T-helper 2 cell treated with Interferon-gamma antibody and Interleukin-4, amounts not matched to agents 100 ng/mL and 5 ng/mL, for 36 hours (primary cell): ENCODE data around the gene MAP3K3. TPM values are rescaled to one million over a fixed set of nuclear protein-coding genes. Genes with fewer than 3 reads are reported as not detected.

ENCODE experiments used
- intact Hi-C: fragments of 100-400 bp; cut with micrococcal nuclease; formaldehyde crosslinking; loops from one replicate; pipeline ENCODE4 v1.15.1; 2023
- total RNA-seq: library from RNA; stranded (reverse); gene quantifications from 2 replicates; pipeline ENCODE4 v1.2.3, GENCODE V29; 2022

MAP3K3 gene
- total RNA-seq, 1 donor from 2014 or later: 27.1 TPM

GRCh38 chr17:63692195-63692816, 70.1 kb downstream of the MAP3K3 start:
- intact Hi-C loops: no loop called here

- intact Hi-C loops: no loop called here
These were observed 71.3 kb downstream of the MAP3K3 start for GRCh38 chr17:63693411-63694113.

DNA sequence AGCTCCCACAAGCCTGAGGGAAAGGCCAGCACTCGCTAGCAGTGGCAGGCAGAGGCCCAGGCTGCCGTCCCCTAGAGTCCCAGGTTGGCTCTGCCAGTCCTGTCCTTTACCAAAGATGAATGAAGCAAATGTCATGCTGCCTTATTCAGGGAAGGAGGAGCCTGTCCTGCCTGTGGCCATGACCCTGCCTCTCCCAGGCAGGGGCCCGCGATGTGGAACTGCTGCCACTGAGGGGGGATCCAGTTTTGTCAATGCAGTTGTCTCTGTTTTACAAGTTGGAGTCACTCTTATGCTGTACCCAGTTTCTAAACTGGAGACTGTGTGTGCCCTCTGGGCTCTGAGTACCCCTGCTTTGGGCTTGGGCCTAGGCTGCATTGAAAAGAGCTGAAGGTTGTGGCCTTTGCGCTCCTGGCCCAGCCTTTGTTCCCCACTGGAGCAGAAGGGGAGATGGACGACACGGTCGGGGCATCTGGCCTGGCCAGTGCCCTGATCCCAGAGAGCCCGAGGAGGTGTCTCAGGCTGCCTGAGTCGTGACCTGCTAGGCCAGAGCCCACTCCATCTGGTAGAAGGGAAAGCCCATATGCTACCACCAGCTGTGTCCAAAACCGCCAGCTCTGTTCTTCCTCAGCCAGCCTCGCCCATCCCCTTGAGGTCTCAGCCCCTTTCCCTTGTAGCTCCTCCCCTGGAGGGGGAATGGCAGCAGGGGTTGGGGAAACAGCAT, 72.2 kb downstream of the MAP3K3 start:
- intact Hi-C loops: no loop called here

GRCh38 chr17:63694950-63695773, 72.9 kb downstream of the MAP3K3 start:
- intact Hi-C loops: loop anchor here (5.0 kb wide), 1 partner anchor 258 kb away; no protein-coding TSS in a partner anchor

DNA sequence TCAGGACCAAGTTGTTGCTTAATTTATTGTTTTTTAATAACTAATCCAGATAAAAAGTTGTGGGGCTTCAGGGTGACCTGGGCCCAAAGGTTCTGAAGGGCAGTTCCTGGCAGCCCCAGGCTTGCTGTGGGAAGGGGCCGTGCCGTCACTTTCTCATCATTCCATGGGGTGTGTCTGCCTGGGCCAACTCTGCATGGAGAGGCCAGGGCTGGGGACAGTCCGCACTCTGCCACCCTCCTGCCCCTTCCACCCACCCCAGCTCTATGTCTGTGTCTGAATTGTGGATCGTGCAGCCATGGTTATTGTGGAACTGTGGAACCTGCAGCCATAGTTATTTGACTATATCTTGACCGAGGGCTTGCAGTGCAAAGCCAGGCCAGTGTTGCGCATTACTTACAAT, 73.7 kb downstream of the MAP3K3 start:
- intact Hi-C loops: loop anchor here (5.0 kb wide), 1 partner anchor 259 kb away; no protein-coding TSS in a partner anchor

- intact Hi-C loops: loop anchor here (5.0 kb wide), 1 partner anchor 259 kb away; no protein-coding TSS in a partner anchor
These were observed 74.3 kb downstream of the MAP3K3 start for GRCh38 chr17:63696381-63696961.

DNA sequence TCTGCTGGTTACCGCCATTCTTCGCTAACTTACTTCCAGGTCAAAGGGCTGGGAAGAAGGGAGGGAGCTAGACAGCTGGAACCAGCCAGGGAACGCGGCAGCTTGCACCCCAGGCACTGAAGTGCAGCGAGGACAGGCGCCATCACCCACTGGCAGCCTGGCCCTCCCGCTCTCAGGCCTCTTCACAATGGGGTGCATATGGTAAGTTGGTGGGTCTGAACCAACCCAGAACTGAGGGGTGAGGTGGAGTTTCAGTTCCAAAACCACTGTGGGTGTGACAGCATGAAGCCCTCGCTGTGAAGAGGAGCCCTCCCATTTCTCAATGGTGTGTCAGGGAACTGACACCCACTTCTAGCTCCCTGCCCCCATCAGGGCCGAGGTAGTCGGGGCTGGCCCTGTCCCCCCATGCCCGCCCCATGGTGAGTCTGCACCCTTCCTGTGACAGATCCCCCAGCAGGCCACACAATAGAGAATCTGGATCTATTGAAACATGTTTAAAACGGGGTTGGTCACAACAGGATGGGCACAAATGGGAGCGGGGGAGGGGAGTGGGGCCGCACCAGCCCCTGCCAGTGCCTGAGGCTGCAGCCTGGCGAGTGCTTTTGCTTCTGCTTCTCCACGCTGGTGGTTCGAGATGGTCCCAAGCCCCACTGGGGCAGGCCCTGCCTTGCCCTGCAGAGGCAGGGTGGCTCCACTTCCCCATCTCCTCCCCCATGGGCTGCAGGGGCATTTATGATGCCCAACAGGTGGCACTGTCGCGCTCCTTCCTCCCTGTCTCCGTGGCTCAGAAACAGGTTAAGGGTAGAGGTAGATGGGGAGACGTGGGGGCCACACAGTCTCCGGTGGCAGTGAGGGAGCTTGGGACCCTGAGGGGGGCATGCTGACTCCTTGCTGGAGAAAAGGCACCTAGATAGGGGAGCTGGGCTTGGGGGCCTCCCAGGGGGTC, 75.4 kb downstream of the MAP3K3 start:
- intact Hi-C loops: loop anchor here (1.0 to 5.0 kb wide), 5 partner anchors 13 to 260 kb away; partner anchors contain the start of genes CCDC47 and MAP3K3

GRCh38 chr17:63698381-63698885, 76.2 kb downstream of the MAP3K3 start:
- intact Hi-C loops: loop anchor here (1.0 to 5.0 kb wide), 5 partner anchors 12 to 261 kb away; partner anchors contain the start of genes CCDC47 and MAP3K3

GRCh38 chr17:63698886-63699637, 76.8 kb downstream of the MAP3K3 start:
- intact Hi-C loops: loop anchor here (1.0 to 5.0 kb wide), 8 partner anchors 11 to 262 kb away; partner anchors contain the start of genes CCDC47, DCAF7, FTSJ3 and MAP3K3

GRCh38 chr17:63699638-63700527, 77.7 kb downstream of the MAP3K3 start, which contains the start of gene LIMD2:
TSS of gene LIMD2 (minus strand) at chr17:63700125. CDS start at chr17:63699298, 827 bp downstream.
- intact Hi-C loops: loop anchor here (1.0 to 5.0 kb wide), 7 partner anchors 41 to 263 kb away; partner anchors contain the start of genes DCAF7, FTSJ3, MAP3K3 and PSMC5

DNA sequence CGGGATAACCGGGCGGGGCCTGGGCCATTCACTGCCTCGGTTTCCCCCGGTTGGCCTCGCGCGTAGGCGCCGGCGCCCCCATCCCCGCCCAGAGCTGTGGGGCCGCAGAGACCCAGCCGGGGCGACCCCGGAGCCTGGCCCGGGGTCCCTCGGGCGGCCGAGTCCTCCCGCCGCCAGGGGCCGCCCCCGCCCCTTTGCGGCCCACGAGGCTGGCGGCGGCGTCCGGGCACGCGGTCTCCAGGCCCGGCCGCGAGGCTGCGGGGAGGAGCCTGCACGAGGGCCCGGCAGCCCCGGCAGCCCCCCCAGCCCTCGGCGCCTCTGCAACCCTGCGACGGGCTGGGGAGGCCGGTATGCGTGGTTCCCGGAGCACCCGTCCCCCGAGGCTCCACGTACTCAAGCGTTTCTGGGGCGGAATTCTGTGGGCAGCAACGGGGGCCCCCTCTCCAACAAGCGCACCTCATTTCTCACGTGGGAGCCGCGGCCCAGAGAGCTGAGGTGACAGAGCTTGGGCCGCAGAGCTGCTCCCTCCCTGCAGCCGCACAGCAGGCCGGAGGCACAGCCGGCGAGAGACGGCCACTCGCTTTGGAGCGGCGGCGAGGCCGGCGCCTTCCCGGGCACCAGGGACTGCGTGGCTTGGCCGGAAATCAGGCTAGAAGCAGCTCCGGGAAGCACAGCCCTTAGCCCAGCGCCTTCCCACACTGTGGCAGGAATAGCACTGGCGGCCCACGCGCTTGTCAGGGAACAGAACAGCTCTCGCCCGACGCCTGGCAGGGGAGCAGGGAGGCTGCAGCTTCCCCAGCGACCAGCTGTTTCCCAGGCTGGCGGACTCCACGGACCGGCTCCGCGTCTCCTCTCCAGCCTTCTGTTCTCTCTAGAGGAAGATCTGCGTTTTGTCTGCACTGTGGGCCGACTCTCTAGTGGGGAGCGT, 78.6 kb downstream of the MAP3K3 start:
- intact Hi-C loops: loop anchor here (2.0 kb wide), 1 partner anchor 142 kb away; the partner anchor contains the start of gene SMARCD2

GRCh38 chr17:63701456-63701820, 79.2 kb downstream of the MAP3K3 start:
- intact Hi-C loops: loop anchor here (2.0 kb wide), 1 partner anchor 141 kb away; the partner anchor contains the start of gene SMARCD2

- intact Hi-C loops: loop anchor here (1.0 to 2.0 kb wide), 3 partner anchors 71 to 141 kb away; partner anchors contain the start of genes CCDC47 and SMARCD2
These were observed 79.9 kb downstream of the MAP3K3 start for GRCh38 chr17:63701868-63702720.

GRCh38 chr17:63702721-63703015, 80.5 kb downstream of the MAP3K3 start:
- intact Hi-C loops: loop anchor here (1.0 kb wide), 2 partner anchors 71 to 79 kb away; partner anchors contain the start of gene CCDC47

- intact Hi-C loops: no loop called here
These were observed 80.8 kb downstream of the MAP3K3 start for GRCh38 chr17:63703029-63703428.
